Glomerular visceral epithelial cell (primary cell): Measurements from ENCODE around the gene TRMT1.

Source experiments
- DNase-seq: peaks from one replicate; pipeline ENCODE4 v3.0.0-alpha.2; 2016; ENCODE audit errors: extremely low spot score

The TRMT1 gene

GRCh38 chr19:13090511-13091231 lies 25.9 kb downstream of the TRMT1 start:
- no peak for DNase-seq

DNA sequence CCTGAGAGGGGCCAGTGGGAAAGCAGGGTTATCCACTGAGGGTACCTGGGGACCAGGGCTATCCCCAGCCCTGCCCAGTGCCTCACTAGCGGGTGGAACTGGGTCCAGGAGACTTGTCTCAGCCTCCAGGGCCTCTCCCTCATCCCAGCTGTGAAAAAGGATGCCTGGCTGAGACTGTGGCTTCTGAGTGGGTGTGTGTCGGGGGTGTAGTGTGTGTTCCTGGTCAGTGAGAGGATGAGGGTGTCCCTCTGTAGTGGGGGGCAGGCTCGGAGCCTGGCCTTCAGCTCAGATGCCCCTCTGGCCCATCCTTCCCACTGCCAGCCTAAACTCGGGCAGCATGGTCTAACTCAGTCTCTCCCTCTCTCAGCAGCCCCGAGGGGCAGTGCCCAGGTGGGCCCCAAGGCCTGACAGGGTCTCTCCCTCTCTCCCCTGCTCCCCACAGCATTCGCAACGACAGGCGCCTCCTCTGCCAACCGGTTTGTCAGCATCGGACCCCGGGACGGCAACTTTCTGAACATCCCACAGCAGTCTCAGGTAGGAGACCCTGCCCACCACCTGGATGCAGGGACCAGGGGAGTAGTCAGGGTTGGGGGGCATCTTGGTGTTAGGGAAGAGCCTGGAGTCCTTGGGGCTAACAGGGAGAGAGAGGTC lies 26.6 kb downstream of the TRMT1 start:
- DNase-seq = no peak

- DNase-seq = peak; percentile 18
Observed at GRCh38 chr19:13089139-13089856, 27.2 kb downstream of the TRMT1 start.

DNA sequence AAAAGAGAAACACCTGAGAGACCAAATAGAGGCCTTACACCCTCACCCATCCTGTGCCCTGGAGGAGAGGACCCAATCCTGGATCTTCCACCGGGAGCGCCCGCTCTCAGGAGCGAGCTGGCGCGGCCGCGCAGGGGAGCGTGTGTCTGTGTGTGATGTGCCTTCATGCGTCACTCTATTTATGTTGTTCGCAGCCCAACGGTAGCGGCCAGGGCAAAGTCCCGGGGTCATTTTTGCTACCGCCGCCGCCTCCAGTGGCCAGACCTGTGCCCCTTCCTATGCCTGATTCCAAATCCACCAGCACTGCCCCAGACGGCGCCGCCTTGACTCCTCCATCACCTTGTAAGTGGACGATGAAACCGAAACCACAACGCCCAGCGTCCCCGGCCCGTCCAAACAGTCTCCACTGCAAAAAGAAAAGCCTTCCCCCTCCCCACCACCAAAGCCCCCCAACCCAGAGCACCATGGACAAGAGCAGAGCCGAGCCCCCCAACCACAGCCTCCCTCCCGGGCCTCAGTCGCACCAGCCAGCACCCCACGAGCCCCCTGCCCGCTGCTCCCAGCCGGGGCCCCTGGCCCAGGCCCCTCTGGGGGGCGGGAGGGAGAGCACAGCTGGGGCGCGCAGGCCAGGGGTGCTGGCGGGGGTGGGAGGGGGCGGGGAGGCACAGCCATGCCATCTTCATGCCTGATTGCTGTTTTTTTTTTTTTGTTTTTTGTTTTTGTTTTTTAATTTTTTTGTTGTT lies 28.6 kb downstream of the TRMT1 start:
- DNase-seq = no peak

DNA sequence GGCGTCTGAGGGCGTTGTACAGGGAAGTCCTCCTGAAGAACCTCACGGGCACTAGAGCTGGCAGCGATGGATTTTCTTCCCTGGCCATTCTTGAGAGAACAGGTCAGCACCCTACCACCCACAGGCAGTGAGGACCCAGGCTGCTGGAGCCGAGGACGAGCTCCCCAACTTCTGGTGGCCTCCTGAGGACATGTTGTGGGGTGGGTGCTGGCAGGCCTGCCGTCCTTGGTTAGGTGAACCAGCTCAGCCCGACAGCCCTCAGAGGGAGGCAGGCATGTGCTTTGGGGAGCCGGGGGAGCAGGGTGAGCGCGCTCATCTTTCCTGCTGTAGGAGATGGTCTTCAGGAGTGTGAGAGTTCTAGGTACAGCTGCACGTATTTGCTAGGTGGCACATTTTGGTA lies 29.2 kb downstream of the TRMT1 start:
- no peak for DNase-seq

- DNase-seq = no peak
Observed at GRCh38 chr19:13086341-13086740, 30.2 kb downstream of the TRMT1 start.

GRCh38 chr19:13085666-13086065 lies 30.9 kb downstream of the TRMT1 start:
- no peak for DNase-seq

DNA sequence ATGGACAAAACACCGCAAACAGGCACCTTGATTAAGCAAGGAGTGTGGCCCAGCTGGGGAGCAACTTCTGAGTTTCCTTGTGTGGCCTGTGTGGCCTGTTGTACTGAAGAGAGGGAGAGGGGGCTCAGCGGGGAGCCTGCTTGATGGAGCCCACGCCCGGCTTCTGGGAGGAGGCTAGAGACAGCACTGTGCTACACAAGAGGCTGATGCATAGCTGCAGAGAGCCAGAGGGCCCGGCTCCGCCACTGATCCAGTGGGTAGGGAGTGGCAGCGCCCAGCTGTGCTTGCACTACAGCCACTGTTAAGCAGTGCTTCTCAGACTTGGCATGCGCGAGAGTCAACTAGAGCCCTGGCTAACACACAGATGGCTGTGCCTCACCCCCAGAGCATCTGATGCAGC lies 32.9 kb downstream of the TRMT1 start:
- no peak for DNase-seq

DNA sequence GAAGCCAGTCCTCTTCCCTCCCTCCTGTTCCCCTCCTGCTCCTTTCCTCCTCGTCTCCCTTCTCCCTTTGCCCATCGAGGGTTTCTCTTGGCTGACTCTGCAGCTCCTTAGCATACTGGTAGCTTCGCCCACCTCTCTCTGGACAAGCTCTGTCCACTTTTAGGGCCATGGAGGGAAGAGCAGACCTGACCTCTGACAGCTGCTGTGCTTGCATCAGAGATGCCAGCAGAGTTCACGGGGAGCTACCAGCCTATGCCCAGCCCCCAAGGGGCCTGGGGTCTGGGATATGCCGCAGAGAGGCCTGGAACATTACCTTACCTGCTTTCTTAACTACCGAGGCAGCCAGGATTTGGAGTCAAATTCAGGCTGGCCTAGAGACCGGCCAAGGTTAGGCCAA lies 33.5 kb downstream of the TRMT1 start:
- no peak for DNase-seq

- DNase-seq = no peak
Observed at GRCh38 chr19:13082192-13083007, 34.1 kb downstream of the TRMT1 start.

- DNase-seq = no peak
Observed at GRCh38 chr19:13079542-13079986, 37.0 kb downstream of the TRMT1 start.

GRCh38 chr19:13078897-13079541 lies 37.5 kb downstream of the TRMT1 start:
- no peak for DNase-seq

DNA sequence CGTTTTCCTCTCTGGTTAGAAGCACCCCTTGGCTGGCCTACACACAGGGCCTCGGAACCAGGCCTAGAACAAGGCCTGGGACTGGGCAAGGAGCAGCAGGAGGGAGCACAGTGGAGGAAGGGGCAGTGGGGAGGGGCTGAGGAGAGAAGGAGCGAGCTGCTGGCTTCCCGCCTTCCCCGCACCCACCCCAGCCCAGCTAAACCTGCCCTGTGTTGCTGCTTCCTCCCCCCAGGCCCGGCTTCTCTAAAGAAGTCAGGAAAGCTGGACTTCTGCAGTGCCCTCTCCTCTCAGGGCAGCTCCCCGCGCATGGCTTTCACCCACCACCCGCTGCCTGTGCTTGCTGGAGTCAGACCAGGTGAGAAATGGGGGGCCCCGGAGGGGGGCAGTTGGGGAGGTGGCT lies 38.2 kb downstream of the TRMT1 start:
- no peak for DNase-seq

GRCh38 chr19:13077240-13077639 lies 39.3 kb downstream of the TRMT1 start:
- DNase-seq = no peak

DNA sequence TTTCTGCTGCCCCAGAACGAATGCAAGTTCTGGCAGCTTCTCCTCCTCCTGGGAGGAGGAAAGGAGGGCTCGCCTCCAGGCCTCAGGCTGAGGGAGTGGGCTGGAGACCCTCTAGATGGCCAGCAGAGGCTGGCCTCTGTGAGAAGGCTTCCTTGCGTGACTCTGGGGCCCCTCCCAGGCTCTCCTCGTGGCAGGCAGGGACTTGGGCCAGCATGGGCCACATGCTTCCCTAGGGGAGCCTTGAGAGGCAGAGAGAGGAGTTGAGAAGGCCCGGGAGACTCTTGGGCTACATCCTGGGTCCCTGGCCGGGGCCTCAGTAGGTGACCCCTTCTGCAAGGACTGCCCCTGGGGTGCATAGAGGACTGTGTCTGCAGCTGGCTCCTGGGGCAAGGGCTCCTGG lies 39.8 kb downstream of the TRMT1 start:
- DNase-seq = no peak

DNA sequence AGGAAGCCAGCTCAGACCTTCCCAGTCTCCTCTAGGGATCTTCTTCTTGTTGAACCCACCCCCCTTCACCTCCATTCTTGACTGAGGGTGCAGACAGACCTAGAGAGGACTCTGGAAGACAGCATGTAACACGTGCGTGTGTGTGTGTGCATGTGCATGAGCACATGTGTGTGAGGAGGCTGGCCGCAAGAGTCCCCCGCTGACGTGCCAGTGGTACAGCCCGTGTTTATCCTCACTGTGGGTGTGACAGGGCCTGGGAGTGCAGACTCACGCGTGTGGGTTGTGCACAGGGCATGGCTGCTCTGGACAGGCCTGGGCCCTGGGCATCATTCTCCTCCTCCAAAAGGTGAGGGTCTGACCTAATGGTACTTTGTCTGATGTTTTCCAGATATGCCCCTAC lies 40.2 kb downstream of the TRMT1 start:
- no peak for DNase-seq

GRCh38 chr19:13074378-13074777 lies 42.2 kb downstream of the TRMT1 start:
- DNase-seq = no peak

- no peak for DNase-seq
Observed at GRCh38 chr19:13073263-13073662, 43.3 kb downstream of the TRMT1 start.

DNA sequence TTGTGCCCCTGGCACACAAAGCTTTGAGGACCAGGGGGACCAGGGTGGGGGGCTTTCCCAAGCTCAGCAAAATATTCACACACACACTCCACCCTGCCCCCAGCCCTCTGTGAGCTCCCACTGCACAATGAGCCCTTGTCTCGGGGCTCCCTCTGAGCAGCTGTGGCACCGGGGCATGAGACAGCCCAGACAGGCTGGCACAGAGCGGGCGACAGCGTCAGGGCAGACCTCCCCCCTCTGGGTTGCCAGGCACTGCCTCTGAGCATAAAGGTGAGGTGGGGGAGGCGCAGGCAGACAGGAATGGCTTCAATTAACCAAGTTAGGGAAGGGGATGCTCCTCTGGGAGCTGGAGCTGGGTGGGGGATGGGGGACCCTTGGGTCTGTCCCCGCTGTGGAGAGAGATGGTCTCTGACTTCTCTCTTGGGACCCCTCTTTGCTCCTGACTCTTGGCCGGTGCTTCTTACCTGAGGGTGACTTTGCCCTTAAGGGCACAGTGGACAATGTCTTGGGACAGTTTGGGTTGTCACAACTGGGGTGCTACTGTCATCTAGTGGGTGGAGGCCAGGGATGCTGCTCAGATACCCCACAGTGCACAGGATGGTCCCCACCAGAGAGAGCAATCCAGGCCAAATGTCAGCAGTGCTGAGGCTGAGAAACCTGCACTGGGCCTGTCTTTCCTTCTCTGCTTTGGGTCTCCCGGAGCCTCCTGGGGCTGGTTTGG lies 44.2 kb downstream of the TRMT1 start:
- no peak for DNase-seq
